H1 (cell line): Measurements from ENCODE around the gene HPS5. TPM values are rescaled to one million over a fixed set of nuclear protein-coding genes. Genes with fewer than 3 reads are reported as not detected.

ENCODE experiments used
- polyA plus RNA-seq, 7 experiments: library from polyadenylated mRNA; depleted of rRNA in 3 of 7; stranded (reverse) in 5 of 7; unstranded in 2 of 7; fragments of >200 nt in 5 of 7; fragments of 200-250 nt in 2 of 7; gene quantifications; 1 replicate in 5 of 7; 2 replicates in 1 of 7; 4 replicates in 1 of 7; pipeline versions ENCODE4 v1.2.1 to v1.2.3, GENCODE V29; 2011 to 2013; ENCODE audit warnings: missing spikeins in 2 of 7, mixed read lengths in 2 of 7
- total RNA-seq: library from RNA; stranded (reverse); fragmentation: NEBNext Ultra II Directional; extraction: Animal tissue kit (Norgen Biotek cat#: 25700); gene quantifications from 2 replicates; pipeline ENCODE4 v1.2.1, GENCODE V29; 2021
- TF ChIP-seq, protein P1 (sequence below): fragments of 300-600 bp; sonication (generic); IDR thresholded peaks from 2 replicates; pipeline ENCODE4 v1.7.1; 2012; ENCODE audit warnings: low read length, moderate library complexity, mild to moderate bottlenecking, inconsistent platforms; ENCODE audit not compliant: insufficient replicate concordance

The HPS5 gene
- total and polyA plus RNA-seq, 2 of the 8 experiments (the other 6 are each of a cell fraction or from before 2014, with no cell fraction given) = 5.0 to 18.5 TPM

DNA sequence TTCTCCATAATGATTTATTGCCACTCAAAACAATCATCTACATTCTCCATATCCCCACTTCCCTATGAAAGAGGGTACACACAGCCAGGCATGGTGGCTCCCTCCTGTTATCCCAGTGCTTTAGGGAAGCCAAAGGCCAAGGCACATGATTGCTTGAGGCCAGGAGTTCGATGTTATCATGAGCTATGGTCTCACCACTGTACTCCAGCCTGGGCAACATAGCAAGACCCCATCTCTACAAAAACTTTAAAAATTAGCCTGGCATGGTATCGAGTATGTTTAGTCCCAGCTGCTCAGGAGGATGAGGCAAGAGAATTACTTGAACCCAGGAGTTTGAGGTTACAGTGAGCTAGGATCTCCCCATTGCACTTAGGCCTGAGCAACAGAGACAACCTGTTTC lies 6.0 kb downstream of the HPS5 start (continued):
- TF ChIP-seq, protein P1, sequence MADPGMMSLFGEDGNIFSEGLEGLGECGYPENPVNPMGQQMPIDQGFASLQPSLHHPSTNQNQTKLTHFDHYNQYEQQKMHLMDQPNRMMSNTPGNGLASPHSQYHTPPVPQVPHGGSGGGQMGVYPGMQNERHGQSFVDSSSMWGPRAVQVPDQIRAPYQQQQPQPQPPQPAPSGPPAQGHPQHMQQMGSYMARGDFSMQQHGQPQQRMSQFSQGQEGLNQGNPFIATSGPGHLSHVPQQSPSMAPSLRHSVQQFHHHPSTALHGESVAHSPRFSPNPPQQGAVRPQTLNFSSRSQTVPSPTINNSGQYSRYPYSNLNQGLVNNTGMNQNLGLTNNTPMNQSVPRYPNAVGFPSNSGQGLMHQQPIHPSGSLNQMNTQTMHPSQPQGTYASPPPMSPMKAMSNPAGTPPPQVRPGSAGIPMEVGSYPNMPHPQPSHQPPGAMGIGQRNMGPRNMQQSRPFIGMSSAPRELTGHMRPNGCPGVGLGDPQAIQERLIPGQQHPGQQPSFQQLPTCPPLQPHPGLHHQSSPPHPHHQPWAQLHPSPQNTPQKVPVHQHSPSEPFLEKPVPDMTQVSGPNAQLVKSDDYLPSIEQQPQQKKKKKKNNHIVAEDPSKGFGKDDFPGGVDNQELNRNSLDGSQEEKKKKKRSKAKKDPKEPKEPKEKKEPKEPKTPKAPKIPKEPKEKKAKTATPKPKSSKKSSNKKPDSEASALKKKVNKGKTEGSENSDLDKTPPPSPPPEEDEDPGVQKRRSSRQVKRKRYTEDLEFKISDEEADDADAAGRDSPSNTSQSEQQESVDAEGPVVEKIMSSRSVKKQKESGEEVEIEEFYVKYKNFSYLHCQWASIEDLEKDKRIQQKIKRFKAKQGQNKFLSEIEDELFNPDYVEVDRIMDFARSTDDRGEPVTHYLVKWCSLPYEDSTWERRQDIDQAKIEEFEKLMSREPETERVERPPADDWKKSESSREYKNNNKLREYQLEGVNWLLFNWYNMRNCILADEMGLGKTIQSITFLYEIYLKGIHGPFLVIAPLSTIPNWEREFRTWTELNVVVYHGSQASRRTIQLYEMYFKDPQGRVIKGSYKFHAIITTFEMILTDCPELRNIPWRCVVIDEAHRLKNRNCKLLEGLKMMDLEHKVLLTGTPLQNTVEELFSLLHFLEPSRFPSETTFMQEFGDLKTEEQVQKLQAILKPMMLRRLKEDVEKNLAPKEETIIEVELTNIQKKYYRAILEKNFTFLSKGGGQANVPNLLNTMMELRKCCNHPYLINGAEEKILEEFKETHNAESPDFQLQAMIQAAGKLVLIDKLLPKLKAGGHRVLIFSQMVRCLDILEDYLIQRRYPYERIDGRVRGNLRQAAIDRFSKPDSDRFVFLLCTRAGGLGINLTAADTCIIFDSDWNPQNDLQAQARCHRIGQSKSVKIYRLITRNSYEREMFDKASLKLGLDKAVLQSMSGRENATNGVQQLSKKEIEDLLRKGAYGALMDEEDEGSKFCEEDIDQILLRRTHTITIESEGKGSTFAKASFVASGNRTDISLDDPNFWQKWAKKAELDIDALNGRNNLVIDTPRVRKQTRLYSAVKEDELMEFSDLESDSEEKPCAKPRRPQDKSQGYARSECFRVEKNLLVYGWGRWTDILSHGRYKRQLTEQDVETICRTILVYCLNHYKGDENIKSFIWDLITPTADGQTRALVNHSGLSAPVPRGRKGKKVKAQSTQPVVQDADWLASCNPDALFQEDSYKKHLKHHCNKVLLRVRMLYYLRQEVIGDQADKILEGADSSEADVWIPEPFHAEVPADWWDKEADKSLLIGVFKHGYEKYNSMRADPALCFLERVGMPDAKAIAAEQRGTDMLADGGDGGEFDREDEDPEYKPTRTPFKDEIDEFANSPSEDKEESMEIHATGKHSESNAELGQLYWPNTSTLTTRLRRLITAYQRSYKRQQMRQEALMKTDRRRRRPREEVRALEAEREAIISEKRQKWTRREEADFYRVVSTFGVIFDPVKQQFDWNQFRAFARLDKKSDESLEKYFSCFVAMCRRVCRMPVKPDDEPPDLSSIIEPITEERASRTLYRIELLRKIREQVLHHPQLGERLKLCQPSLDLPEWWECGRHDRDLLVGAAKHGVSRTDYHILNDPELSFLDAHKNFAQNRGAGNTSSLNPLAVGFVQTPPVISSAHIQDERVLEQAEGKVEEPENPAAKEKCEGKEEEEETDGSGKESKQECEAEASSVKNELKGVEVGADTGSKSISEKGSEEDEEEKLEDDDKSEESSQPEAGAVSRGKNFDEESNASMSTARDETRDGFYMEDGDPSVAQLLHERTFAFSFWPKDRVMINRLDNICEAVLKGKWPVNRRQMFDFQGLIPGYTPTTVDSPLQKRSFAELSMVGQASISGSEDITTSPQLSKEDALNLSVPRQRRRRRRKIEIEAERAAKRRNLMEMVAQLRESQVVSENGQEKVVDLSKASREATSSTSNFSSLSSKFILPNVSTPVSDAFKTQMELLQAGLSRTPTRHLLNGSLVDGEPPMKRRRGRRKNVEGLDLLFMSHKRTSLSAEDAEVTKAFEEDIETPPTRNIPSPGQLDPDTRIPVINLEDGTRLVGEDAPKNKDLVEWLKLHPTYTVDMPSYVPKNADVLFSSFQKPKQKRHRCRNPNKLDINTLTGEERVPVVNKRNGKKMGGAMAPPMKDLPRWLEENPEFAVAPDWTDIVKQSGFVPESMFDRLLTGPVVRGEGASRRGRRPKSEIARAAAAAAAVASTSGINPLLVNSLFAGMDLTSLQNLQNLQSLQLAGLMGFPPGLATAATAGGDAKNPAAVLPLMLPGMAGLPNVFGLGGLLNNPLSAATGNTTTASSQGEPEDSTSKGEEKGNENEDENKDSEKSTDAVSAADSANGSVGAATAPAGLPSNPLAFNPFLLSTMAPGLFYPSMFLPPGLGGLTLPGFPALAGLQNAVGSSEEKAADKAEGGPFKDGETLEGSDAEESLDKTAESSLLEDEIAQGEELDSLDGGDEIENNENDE = no peak
